DLD1 (cell line): ENCODE data around the gene KCNQ2.

Source experiments
- in situ Hi-C: cut with HindIII; loops from 2 replicates; pipeline ENCODE4 v1.10.0; 2017; ENCODE audit warnings: low sequenced_read_pairs

The KCNQ2 gene

DNA sequence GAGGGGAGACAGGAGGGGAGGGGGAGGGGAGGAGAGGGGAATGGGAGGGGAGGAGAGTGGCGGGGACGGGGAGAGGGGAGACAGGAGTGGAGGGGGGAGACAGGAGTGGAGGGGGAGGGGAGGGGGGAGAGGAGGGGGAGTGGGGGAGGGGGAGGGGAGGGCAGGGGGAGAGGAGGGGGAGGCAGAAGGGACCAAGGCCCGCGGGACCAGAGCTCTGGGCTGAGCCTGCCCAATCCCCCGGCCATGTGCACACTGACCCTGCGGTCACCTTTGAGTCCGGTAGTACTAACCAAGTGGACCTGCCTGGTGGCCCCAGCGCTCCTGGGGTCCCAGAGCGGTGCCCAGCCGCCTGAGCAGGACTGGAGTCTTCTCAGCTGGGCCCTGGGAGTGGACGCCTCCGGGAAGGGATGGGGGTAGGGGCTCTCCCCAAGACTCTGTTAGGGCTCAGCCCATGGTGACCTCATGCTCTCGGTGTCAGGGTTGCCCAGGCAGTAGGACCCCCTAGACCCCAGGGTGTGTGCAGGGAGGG lies 471 bp upstream of the KCNQ2 start:
- in situ Hi-C loops, result loop anchor here (10.0 kb wide), 1 partner anchor 78 kb away; no protein-coding TSS in a partner anchor

DNA sequence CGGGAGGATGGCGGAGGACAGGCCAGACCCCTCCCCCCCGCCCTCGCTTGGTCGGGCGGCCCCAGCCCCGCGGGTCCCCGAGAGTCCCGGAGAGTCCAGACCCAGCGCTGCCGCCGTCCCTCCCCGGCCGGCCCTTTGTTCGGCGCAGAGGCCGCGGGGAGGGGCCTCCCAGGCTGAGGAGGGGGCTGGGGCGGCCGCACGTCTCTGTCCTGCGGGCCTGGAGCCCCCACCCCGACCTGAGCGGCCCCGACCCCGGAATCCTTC lies 806 bp downstream of the KCNQ2 start:
- in situ Hi-C loops, result loop anchor here (10.0 kb wide), 1 partner anchor 77 kb away; no protein-coding TSS in a partner anchor

DNA sequence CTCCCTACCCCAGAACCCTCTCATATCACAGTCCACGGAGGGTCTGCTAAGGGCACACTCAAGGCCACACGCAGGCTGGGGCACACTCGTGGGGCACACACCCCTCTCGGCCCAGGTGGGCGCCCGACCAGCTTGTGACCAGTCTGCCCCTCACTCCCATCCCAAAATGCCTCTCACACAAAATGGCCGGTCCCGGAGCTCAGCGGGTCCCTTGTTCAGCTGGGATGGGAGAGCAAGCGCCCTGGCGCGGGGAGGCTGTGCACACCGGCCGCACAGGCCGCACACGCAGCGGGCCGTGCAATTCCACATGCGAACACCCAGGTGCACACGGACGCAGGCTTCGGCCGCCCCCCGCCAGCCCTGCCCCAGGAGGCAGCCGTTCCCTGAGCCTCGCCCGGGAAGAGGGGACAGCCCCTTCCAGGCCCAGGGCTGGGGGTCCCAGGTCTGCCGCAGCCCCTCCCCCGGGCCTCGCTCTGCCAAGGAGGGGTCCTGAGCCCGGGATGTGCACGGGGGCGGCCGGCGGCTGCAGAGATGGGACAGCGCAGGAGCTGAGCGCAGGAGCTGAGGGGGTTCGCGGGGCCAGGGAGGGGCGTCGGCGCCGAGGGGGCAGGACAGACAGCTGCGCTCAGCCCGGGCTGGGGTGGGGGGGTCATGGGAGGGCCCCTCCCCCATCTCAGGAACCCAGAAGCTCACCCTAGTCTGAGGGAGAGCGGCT lies 1.3 kb downstream of the KCNQ2 start:
- in situ Hi-C loops, result loop anchor here (10.0 kb wide), 1 partner anchor 76 kb away; no protein-coding TSS in a partner anchor

DNA sequence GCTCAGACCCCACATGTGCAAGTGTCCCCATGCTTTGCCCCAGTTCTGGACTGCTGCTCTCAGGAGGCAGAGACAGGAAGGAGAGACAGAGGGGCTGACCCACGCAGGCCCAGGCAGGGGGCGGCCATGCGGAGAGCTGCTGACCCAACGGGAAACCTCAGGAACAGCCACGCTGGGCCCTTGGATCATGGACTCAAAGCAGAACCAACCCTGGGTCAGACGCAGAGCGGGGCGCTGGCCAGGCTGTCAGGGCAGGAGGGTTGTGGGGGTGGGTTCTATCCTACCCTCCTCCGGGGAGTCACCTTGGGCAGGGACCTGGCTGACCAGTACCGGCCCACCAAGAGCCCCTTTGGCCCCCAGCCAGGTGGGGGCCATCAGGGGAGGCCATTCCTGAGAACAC lies 2.0 kb downstream of the KCNQ2 start:
- in situ Hi-C loops, result loop anchor here (10.0 kb wide), 1 partner anchor 76 kb away; no protein-coding TSS in a partner anchor

DNA sequence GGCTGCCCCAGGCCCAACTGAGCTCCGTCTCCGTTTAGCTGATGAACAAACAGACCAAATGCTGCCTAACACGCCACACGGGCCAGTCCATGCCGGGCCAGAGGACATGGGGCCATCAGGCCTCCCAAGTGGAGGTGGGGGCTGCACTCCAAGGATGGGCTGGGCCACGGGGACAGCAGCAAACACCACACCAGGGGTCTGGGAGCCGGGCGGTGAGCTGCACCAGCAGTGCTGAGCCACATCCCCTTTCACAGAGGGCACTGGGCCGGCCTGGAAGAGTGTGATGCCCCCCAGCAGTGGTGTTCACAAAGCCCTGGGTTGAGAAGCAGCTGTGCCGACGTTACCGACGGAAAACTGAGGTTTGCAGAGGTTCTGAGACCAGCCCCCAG lies 2.7 kb downstream of the KCNQ2 start:
- in situ Hi-C loops, result loop anchor here (10.0 kb wide), 1 partner anchor 75 kb away; no protein-coding TSS in a partner anchor

DNA sequence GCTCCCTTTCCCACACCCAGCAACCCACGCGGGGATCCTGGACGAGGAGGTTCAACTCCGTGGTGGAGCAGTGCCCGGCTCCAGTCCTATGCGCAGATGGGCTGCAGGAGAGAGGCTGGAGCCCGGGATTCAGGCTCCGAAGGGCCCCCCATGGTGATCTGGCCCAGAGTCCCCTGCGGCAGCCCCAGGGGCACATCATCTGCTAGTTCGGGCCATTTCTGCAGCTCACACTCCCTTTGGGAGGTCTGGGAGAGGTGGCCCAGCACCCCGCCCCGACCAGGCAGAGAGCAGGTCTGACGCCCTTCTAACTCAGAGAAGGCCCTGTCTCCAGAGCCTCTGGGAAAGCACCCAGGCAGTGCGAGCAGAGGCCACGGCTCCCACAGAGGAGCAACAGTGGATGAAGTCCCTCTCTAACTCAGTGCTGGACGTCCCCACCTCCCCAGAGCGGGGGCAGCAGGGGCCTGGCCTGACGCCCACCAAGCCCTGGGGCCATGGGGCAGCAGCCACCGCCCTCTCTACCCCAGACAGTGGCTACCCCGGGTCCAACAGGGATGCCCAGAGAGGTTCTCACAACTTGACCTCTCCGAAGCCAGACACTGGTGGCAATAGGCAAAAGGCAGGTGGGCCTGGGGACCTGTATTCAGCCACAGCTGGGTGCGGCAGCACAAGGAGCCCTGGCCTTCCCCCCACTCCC lies 3.3 kb downstream of the KCNQ2 start:
- in situ Hi-C loops, result no loop called here

DNA sequence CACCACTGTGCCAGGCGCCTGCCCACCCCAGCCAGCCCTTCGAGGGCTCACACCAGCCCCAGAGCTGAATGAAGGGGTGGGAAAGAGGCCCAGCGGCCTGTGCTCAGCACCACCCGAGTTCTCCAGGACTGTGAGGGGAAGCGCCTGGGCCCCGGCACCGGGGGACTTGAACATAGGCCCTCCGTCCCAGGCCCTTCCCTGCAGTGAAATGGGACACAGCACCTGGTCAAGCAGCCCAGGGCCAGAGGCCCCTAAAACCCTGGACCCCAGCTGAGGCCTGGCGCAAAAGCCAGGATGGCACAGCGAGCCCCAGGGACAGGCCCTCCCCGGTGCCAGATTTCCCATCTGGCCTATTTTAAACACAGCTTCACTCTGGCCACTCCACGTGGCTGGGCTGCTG lies 4.0 kb downstream of the KCNQ2 start:
- in situ Hi-C loops, result no loop called here

DNA sequence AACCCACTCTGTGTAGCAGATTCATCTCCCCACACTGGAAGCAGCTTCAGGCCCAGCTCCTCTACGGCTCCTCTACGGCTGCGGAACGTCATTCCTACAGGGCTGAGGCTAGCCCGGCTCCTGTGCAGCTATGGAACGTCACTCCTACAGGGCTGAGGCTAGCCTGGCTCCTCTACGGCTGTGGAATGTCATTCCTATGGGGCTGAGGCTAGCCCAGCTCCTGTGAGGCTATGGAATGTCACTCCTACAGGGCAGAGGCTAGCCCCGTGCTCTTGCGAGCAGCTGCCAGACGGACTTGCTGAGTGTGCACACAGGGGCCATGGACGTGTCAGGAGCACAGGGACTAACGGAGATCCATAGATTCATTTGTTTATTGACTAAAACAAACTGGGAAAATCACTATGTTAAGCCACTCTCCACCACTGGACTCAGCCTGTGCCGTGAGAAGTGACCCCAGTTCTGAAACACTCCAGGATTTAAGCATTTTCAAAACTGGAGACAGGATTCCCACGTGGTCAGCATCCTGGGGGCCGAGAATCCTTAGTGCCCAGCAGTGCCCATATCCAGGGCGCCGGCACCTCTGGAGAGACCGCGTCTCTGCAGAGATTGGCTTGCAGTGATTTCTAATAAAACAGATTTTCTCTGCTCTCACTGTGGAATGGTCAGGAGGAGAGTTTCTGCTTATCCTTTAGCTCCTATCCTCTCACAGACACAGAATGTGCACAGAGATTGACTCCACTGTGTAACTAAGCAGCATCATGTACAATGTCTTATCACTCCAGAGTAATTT lies 5.0 kb downstream of the KCNQ2 start:
- in situ Hi-C loops, result no loop called here

DNA sequence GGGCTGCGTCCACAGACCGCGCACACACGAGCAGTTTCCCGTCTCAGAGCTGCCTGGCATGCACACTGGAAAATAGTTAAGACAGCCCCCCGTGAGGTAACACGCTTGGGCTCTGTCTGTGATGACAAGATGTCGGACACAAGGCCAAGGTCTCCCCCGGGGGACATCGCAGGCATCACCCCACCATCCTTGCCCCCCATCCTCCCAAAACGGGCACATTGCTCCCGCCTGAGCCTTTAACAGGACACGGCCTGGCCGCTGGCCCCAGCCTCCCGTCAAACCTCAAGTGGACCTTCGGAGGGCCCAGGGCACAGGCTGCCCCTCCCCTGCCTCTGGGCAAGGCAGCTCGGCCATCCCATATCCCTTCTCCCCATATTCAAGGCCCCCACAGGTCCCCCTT lies 5.6 kb downstream of the KCNQ2 start:
- in situ Hi-C loops, result no loop called here

DNA sequence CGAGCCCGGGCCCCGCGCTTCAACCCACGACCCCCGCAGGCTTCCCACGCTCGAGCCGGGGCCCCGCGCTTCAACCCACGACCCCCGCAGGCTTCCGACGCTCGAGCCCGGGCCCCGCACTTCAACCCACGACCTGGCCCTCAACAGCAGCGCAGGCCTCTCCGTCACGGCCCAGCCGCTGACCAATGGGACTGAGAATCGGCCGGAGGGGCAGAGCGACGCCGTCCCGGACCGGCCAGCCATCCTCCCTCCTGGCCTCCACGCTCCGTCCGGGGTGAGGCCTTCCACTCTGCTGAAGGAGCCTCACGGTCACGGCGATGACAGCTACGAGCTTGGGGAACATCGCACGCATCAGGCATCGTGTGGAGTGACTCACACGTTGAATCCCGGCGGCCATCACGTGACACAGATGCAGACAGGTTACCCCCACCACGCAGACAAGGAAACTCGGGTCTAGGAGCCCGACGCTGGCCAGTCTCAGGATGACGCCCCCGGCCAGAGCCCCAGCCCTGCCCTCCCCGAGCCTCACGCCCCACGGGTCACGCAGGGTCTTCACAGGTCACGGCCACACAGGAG lies 6.1 kb downstream of the KCNQ2 start:
- in situ Hi-C loops, result no loop called here

DNA sequence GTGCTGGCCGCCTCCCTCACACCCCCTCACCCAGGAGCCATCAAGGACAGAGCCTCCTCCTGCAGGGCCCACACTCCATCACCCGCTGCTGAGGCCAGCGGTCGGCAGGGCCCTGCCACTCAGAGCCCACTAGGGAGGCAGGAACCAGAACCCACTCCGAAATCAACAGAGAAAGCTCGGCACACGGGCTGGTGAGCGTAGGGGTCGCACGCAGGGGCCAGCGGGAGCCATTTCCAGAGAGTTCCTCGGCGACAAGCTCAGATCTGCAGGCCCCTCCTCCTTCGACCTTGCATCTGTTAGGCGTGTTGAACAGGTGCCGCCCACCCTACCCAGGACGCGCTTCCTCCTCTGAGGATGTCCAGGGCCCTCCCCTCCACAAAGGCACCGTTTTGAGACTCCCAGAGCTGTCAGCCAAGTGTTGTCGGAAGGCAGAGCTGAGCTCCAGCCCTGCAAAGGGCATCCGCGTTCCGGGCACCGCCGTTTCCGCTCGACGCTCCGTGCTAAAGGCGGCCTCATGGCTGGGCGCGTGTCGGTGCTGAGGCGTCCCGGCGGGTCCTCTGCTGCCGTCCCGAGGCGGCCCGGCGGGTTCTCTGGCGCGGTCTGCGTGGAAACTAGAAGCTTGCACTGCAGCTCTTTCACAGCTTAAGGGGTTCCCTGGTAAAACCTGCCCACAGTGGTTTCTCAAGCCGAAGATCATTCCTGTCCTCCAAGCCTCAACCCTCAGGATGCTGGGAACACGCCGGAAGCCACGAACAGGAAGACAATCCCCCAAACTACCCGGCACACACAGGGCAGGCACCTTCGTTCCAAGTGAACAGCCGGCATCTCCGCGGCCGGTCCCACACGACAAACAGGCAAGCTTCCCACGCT lies 6.8 kb downstream of the KCNQ2 start:
- in situ Hi-C loops, result no loop called here

DNA sequence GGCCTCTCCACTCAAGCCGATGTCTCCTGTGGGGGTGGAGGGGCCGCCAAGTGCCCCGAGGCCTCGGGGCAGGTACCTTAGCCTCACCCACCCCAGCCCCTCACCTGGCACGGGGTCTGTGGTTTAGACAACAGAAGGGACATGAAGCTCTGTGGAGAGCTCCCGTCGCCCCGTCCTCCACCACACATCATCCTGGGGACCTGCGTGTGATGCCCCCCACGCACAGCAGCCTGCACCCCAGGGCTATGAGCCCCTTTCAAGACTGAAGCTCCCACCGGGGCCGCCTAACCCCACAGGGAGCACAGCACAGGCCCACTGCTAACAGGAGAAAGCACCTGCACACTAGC lies 8.2 kb downstream of the KCNQ2 start:
- in situ Hi-C loops, result no loop called here

DNA sequence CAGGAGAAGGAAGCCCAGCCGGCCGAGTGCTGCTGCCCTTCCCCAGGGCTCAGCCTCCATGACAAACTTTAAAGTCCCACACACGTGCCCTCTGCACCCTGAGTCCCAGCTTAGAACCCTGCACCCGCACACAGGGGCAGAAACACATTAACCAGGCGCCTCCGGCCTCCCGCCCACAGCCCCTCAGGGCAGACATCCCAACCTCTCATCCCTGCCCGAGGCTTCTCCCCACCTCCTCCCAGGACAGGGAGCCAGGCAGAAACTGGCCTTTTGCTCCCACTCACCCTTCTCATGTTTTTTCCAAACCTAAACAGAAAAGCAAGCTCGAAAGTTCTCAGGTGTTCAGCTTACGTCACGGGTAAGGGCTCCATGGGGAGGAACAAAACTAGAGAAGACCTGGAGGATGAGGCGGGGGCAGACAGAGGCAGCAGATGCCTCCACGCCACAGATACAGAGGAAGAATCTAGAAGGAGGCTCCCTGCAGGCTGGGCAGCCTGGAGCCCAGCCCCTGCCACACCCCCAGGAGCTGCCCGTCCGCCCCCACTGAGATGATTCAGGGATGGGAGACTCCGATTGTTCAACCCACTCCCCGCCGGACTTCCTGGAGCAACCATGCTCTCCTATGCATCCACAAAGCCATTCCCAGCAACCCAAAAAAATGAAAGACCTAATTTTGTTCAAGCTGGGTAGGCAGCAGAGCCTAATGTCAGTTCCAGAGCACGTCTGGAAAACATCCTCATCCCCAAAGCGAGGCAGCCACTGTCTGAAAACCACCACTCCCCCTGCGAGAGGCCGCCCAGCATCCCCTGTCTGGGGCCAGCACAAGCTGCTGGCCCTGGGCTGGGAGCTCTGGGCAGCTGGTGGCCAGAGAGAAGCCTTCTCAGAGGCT lies 8.8 kb downstream of the KCNQ2 start:
- in situ Hi-C loops, result no loop called here

DNA sequence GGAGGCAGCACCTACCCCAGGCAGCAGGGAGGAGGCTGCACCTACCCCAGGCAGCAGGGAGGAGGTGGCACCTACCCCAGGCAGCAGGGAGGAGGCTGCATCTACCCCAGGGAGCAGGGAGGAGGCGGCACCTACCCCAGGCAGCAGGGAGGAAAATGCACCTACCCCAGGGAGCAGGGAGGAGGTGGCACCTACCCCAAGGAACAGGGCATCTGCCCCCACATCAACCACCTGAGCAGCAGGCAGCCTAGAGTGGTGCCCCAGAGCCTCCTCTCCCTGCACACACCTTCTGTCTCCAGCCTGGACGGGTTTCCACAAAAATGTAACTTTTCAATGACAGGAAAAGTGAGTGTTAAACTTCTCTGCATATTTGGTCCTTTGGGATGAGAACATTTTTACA lies 10.2 kb downstream of the KCNQ2 start:
- in situ Hi-C loops, result no loop called here

DNA sequence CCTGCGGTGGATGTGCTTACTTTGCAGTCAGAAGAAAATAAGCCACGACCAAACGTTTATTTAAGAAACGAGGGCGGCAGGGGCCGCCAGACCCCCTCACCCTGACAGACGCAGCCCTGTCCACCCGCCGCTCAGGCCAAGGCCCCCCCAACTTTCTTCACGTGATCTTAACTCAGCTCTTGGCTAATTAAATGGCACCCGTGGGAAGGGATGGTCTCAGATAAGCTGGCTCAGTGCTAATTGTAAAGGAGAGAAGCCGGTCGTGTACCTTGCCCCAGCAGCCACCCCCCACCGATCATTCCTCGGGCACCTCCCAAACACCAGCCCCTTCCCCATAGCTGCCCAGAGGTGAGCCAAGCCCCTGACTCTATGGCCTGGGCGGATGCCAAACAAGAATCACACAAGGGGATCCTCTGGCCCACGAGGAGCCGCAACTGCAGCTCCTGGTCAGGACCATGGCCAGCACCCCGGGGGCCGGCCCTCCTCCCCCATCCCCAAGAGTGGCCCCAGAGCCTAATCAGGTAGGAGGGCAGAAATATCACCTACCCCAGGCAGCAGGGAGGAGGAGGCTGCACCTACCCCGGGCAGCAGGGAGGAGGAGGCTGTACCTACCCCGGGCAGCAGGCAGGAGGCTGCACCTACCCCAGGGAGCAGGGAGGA lies 11.2 kb downstream of the KCNQ2 start:
- in situ Hi-C loops, result no loop called here

DNA sequence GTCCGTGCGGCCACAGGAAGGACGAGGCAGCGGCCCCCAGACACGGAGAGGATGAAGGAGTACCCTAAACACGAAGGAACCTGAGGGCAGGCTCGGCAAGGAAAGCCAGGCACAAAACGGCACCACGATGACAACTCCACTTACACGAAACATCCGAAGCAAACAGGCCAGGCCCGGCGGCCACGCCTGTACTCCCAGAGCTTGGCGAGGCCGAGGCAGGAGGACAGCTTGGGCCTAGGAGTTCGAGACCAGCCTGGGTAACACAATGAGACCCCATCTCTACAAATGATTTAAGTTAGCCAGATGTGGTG lies 13.4 kb downstream of the KCNQ2 start:
- in situ Hi-C loops, result no loop called here

DNA sequence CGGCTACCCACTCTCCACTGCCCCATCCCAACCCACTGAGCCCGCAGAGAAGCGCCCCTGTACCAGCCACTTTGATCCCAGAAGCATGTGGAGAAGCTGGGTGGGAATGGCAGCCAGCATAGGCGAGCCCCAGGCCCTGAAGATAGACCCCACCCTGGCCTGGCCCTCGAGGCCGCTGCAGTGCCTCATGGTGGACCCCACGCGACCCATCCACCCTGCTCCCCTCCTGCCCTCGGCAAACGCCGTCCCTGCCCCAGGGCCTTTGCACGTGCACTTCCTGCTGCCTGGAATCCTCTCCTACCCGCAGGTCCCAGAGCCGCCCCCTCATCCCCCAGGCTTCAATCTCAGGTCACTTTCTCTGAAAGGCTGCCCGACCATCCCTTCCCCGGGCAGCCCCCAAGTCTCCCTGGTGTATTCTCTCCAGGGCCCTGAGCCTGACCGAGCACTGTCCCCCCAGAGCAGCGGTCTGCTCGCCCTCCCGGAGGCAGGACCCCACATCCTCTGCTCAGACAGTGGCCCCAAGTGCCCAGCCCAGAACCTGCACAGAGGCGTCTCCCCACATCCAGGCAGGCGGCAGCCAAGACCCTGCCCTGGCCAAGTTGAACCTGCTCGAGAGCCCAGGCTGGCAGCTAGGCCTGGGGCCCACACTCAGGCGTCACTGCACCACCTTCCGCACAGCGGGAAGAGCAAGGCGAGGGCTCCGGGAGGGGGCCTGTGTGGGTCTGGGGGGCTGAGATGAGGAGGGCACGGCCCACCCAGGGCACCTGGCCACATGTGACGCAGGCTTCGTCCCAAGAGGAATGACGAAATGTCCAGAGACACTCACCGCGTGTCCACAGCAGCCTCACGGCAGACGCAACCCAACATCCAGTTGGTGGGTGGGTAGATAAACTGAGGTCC lies 14.0 kb downstream of the KCNQ2 start:
- in situ Hi-C loops, result no loop called here

DNA sequence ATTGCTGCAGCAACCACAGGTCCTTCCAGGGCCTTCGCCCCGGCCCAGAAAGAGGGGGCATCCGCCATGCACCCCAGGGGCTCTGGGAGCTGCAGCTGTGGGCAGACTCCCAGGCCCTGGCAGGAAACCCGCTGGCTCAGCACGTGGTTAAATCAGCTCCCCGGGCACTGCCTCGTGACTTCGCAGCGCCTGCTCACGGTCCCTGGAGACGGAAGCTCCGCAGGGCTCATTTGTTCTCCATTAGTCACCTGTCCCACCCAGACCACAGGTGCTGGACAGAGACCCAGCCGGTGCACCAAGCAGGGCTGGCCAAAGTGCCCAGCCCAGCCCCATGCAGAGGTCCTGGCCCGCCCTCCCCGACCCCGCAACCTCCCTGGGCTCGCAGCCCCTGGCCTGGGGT lies 14.7 kb downstream of the KCNQ2 start:
- in situ Hi-C loops, result no loop called here
